Measurements from ENCODE around the gene WDR18.
A peak's percentile ranks its signal among the peaks of the same experiment; 100 is the strongest.
"Not testable (repeated sequence)": the region's sequence is repeated elsewhere in the genome, so short reads cannot be mapped to it uniquely, and the experiment has no call there.

Gene WDR18

GRCh38 chr19:950352-951066, 33.6 kb upstream of the WDR18 start:
- DNase-seq (ENCODE audit: low spot score), result no peak

GRCh38 chr19:952049-952679, 32.0 kb upstream of the WDR18 start:
- DNase-seq (ENCODE audit: low spot score), result no peak

- DNase-seq (ENCODE audit: low spot score), result no peak
Observed at GRCh38 chr19:952680-953444, 31.3 kb upstream of the WDR18 start.

- DNase-seq (ENCODE audit: low spot score), result no peak
Observed at GRCh38 chr19:953445-954271, 30.5 kb upstream of the WDR18 start.

GRCh38 chr19:954272-954671, 29.9 kb upstream of the WDR18 start:
- no peak for DNase-seq (ENCODE audit: low spot score)

GRCh38 chr19:954672-955494, 29.3 kb upstream of the WDR18 start:
- DNase-seq (ENCODE audit: low spot score), result no peak

GRCh38 chr19:955803-956765, 28.1 kb upstream of the WDR18 start:
- DNase-seq (ENCODE audit: low spot score), result no peak

- no peak for DNase-seq (ENCODE audit: low spot score)
Observed at GRCh38 chr19:956766-957440, 27.2 kb upstream of the WDR18 start.

- not testable (repeated sequence) for DNase-seq (ENCODE audit: low spot score)
Observed at GRCh38 chr19:957578-957977, 26.6 kb upstream of the WDR18 start.

- DNase-seq (ENCODE audit: low spot score), result no peak
Observed at GRCh38 chr19:958967-959855, 24.9 kb upstream of the WDR18 start.

GRCh38 chr19:960020-960419, 24.1 kb upstream of the WDR18 start:
- DNase-seq (ENCODE audit: low spot score), result no peak

GRCh38 chr19:960601-960938, 23.6 kb upstream of the WDR18 start:
- no peak for DNase-seq (ENCODE audit: low spot score)

GRCh38 chr19:961866-962620, 22.1 kb upstream of the WDR18 start:
- peak; percentile 85 for DNase-seq (ENCODE audit: low spot score)

- no peak for DNase-seq (ENCODE audit: low spot score)
Observed at GRCh38 chr19:962683-963400, 21.3 kb upstream of the WDR18 start.

- no peak for DNase-seq (ENCODE audit: low spot score)
Observed at GRCh38 chr19:963486-963951, 20.6 kb upstream of the WDR18 start.

- no peak for DNase-seq (ENCODE audit: low spot score)
Observed at GRCh38 chr19:964116-964520, 20.0 kb upstream of the WDR18 start.
